ENCODE data around the gene BCAS3.
"Not testable (repeated sequence)": the region's sequence is repeated elsewhere in the genome, so short reads cannot be mapped to it uniquely, and the experiment has no call there.

BCAS3 gene

DNA sequence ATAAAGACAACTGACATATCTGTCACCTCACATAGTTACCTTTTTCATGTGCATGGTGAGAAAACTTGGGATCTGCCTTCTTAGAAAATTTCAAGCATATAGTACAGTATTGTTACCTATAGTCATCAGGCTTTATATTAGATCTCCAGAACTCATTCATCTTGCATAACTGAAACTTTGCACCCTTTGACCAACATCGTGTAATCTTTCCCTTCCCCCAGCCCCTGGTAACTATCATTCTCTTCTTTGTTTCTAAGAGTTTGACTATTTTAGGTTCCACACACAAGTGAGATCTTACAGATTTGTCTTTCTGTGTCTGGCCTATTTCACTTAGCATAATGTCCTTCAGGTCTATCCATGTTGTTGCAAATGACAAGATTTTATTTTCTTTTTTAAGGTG, 751.6 kb downstream of the BCAS3 start:
- H2AFZ ChIP-seq (ENCODE audit: low read depth), result no peak overlapping the region
- TF ChIP-seq, protein P1, sequence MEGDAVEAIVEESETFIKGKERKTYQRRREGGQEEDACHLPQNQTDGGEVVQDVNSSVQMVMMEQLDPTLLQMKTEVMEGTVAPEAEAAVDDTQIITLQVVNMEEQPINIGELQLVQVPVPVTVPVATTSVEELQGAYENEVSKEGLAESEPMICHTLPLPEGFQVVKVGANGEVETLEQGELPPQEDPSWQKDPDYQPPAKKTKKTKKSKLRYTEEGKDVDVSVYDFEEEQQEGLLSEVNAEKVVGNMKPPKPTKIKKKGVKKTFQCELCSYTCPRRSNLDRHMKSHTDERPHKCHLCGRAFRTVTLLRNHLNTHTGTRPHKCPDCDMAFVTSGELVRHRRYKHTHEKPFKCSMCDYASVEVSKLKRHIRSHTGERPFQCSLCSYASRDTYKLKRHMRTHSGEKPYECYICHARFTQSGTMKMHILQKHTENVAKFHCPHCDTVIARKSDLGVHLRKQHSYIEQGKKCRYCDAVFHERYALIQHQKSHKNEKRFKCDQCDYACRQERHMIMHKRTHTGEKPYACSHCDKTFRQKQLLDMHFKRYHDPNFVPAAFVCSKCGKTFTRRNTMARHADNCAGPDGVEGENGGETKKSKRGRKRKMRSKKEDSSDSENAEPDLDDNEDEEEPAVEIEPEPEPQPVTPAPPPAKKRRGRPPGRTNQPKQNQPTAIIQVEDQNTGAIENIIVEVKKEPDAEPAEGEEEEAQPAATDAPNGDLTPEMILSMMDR (conservative IDR thresholded peaks at IDR 0.05; ENCODE audit: low read depth, low read length), result no peak
- no peaks in the 10 kb centered on the region for H3K27me3 ChIP-seq (ENCODE audit: insufficient read depth, low read depth)
- no peak overlapping the region for H3K4me3 ChIP-seq (IDR thresholded peaks at IDR 0.05; ENCODE audit: insufficient read depth, low read depth, low read length)
- H3K4me2 ChIP-seq, result no peak overlapping the region
- no peak overlapping the region for H3K9ac ChIP-seq
- H3K4me1 ChIP-seq (ENCODE audit: low read depth, poor library complexity, severe bottlenecking), result no peaks in the 10 kb centered on the region
- H3K27ac ChIP-seq, result no peak overlapping the region
- no peaks in the 10 kb centered on the region for H3K79me2 ChIP-seq (ENCODE audit: insufficient read depth, low read depth)
- H3K36me3 ChIP-seq (ENCODE audit: insufficient read depth), result no peaks in the 10 kb centered on the region
- H4K20me1 ChIP-seq (ENCODE audit: insufficient read depth), result no peaks in the 10 kb centered on the region

DNA sequence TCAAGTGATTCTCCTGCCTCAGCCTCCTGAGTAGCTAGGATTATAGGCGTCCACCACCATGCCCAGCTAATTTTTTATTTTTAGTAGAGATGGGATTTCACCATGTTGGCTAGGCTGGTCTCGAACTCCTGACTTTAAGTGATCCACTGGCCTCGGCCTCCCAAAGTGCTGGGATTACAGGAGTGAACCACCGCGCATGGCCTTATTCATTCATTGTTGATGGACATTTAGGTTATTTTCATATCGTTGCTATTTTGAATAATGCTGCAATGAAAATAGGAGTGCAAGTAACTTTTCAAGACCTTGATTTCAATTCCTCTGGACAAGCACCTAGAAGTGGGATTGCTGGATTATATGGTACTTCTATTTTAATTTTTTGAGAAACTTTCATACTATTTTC, 752.2 kb downstream of the BCAS3 start:
- not testable (repeated sequence) for H3K79me2 ChIP-seq (ENCODE audit: insufficient read depth, low read depth); H3K4me3 ChIP-seq (IDR thresholded peaks at IDR 0.05; ENCODE audit: insufficient read depth, low read depth, low read length); H3K4me2 ChIP-seq; H3K4me1 ChIP-seq (ENCODE audit: low read depth, poor library complexity, severe bottlenecking); H3K36me3 ChIP-seq (ENCODE audit: insufficient read depth); H3K9ac ChIP-seq; H2AFZ ChIP-seq (ENCODE audit: low read depth); H4K20me1 ChIP-seq (ENCODE audit: insufficient read depth); H3K27me3 ChIP-seq (ENCODE audit: insufficient read depth, low read depth); H3K27ac ChIP-seq

DNA sequence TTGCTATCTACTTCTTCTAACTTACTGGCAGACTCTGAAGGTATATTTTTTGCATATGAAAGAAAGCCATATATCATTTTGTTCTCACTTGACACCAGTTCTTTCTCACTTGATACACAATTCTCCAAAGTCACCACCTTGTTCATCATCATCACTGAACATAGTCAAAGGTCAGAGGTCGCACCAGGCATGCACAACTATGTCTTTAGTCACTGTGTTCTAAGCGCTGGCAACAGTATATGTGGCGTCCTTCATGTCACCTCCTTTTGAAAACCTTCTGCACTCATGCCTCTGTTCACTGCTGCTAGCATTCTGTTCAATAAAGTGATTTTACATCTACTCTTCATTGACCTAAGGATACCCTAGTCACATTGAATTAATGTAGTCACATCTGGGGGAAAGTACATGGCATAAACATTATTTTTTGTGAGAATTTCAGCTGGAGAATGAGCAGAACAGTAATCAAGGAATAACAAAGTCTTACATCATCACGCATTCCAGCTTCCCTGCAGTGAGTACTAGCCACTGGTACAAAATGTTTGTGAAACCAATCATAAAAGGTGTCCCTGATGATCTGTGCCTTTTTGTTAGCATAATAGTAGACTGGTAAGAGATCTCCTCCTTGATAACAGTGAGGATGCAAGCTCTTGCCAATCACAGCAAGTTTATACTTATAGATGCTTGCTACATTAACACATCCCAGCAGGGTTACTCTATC, 754.1 kb downstream of the BCAS3 start:
- H3K27me3 ChIP-seq (ENCODE audit: insufficient read depth, low read depth), result no peaks in the 10 kb centered on the region
- no peak overlapping the region for H3K9ac ChIP-seq
- no peaks in the 10 kb centered on the region for H4K20me1 ChIP-seq (ENCODE audit: insufficient read depth)
- H3K4me3 ChIP-seq (IDR thresholded peaks at IDR 0.05; ENCODE audit: insufficient read depth, low read depth, low read length), result no peak overlapping the region
- no peak overlapping the region for H3K4me2 ChIP-seq
- H3K79me2 ChIP-seq (ENCODE audit: insufficient read depth, low read depth), result no peaks in the 10 kb centered on the region
- no peak overlapping the region for H2AFZ ChIP-seq (ENCODE audit: low read depth)
- no peaks in the 10 kb centered on the region for H3K36me3 ChIP-seq (ENCODE audit: insufficient read depth)
- H3K27ac ChIP-seq, result no peak overlapping the region
- TF ChIP-seq, protein P1 (conservative IDR thresholded peaks at IDR 0.05; ENCODE audit: low read depth, low read length), result no peak
- no peaks in the 10 kb centered on the region for H3K4me1 ChIP-seq (ENCODE audit: low read depth, poor library complexity, severe bottlenecking)

DNA sequence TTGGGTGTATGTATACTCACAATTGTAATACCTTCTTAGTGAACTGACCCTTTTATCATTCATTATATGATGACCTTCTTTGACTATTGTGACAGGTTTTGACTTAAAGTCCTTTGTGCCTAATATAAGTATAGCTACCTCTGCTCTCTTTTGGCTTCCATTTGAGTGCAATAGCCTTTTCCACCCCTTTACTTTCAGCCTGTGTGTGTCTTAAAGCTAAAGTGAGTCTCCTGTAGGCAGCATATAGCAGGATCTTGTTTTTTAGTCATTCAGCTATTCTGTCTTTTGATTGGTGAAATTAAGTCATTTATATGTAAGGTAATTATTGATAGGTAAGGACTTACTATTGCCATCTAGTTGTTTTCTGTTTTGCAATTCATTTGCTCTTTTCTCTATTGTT, 758.6 kb downstream of the BCAS3 start:
- Histone ChIP-seq H3K4me1 (ENCODE audit: low read depth, poor library complexity, severe bottlenecking) (no peaks in the 10 kb centered on the region), H3K27ac (no peak overlapping the region), H3K79me2 (ENCODE audit: insufficient read depth, low read depth) (no peaks in the 10 kb centered on the region), H3K4me3 (IDR thresholded peaks at IDR 0.05; ENCODE audit: insufficient read depth, low read depth, low read length) (no peak overlapping the region), H3K4me2 (no peak overlapping the region), H3K36me3 (ENCODE audit: insufficient read depth) (no peaks in the 10 kb centered on the region), H3K27me3 (ENCODE audit: insufficient read depth, low read depth) (no peaks in the 10 kb centered on the region), H2AFZ (ENCODE audit: low read depth) (no peak overlapping the region), H3K9ac (no peak overlapping the region), H4K20me1 (ENCODE audit: insufficient read depth) (no peaks in the 10 kb centered on the region)
- TF ChIP-seq, protein P1 (conservative IDR thresholded peaks at IDR 0.05; ENCODE audit: low read depth, low read length), result no peak

DNA sequence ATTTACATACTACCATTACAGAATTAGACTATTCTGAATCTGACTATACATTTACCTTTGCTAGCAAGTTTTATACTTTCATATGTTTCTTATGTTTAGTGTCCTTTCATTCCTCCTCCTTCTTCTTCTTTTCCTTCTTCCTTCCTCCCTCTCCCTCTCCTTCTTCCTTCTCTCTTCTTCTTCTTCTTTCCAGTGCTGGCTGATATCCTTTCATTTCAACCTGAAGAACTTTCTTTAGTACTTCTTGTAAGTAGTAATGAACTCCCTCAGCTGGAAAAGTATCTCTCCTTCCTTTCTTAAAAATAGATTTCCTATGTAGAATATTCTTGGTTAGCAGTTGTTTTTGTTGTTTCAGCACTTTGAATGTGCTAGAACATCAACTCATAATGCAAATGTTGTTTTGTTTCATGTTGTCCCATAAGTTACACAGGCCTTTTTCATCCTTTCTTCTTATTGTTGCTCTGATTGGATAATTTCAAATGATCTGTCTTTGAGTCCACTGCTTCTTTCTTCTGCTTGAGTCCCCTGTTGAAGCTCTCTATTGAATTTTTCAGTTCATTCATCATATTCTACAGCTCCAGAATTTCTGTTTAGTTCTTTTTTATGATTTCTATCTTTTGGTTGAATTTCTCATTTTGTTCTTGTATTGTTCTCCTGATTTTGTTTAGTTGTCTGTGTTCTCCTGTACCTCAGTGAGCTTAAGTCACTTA, 759.5 kb downstream of the BCAS3 start:
- H3K79me2 ChIP-seq (ENCODE audit: insufficient read depth, low read depth), result no peaks in the 10 kb centered on the region
- no peak overlapping the region for H3K4me2 ChIP-seq
- H3K36me3 ChIP-seq (ENCODE audit: insufficient read depth), result no peaks in the 10 kb centered on the region
- H3K9ac ChIP-seq, result no peak overlapping the region
- H4K20me1 ChIP-seq (ENCODE audit: insufficient read depth), result no peaks in the 10 kb centered on the region
- H3K27me3 ChIP-seq (ENCODE audit: insufficient read depth, low read depth), result no peaks in the 10 kb centered on the region
- H3K27ac ChIP-seq, result no peak overlapping the region
- no peak overlapping the region for H3K4me3 ChIP-seq (IDR thresholded peaks at IDR 0.05; ENCODE audit: insufficient read depth, low read depth, low read length)
- no peaks in the 10 kb centered on the region for H3K4me1 ChIP-seq (ENCODE audit: low read depth, poor library complexity, severe bottlenecking)
- H2AFZ ChIP-seq (ENCODE audit: low read depth), result no peak overlapping the region
- TF ChIP-seq, protein P1 (conservative IDR thresholded peaks at IDR 0.05; ENCODE audit: low read depth, low read length), result no peak

Data from KMS-11 (cell line).